K562 (cell line): Measurements from ENCODE around the gene COA5.
A peak's percentile ranks its signal among the peaks of the same experiment; 100 is the strongest.

Experiments
- ARNT ChIP-seq, 2 experiments: fragments of 450-650 bp; IDR thresholded peaks; 2 replicates each; pipeline ENCODE4 v1.6.1; 2016; ENCODE audit warnings: mild to moderate bottlenecking in 1 of 2
- BRCA1 ChIP-seq, 2 experiments: fragments of 450-650 bp in 1 of 2; sonication (generic) in 1 of 2; formaldehyde crosslinking in 1 of 2; IDR thresholded peaks; 2 replicates each; pipeline versions ENCODE4 v1.5.0 to v1.6.1; 2017 to 2020; ENCODE audit warnings: mild to moderate bottlenecking in 1 of 2, missing genetic modification reagents in 1 of 2
- CTCF ChIP-seq, 3 experiments: IDR thresholded peaks in 2 of 3; conservative IDR thresholded peaks in 1 of 3; 2 replicates each; pipeline ENCODE4 v1.5.1; 2011 to 2012; ENCODE audit warnings: low read length in 3 of 3, mild to moderate bottlenecking in 3 of 3, control low read depth in 2 of 3, improper control_type of control experiment in 1 of 3, inconsistent platforms in 1 of 3, low read depth in 1 of 3, mixed read lengths in 1 of 3, moderate library complexity in 1 of 3; ENCODE audit not compliant: insufficient read depth in 2 of 3
- EP300 ChIP-seq: IDR thresholded peaks from 2 replicates; pipeline ENCODE4 v1.6.1; 2012; ENCODE audit warnings: low read length, improper control_type of control experiment
- GTF2F1 ChIP-seq: IDR thresholded peaks from 2 replicates; pipeline ENCODE4 v1.6.1; 2011; ENCODE audit warnings: low read depth, low read length, improper control_type of control experiment
- GTF3C2 ChIP-seq: IDR thresholded peaks from 3 replicates; pipeline ENCODE4 v1.6.1; 2011; ENCODE audit warnings: borderline replicate concordance, mild to moderate bottlenecking, moderate library complexity; ENCODE audit not compliant: insufficient read length; ENCODE audit errors: extremely low read depth
- IRF2 ChIP-seq: sonication (generic); formaldehyde crosslinking; IDR thresholded peaks from 2 replicates; pipeline ENCODE4 v1.8.1; 2022; ENCODE audit warnings: mild to moderate bottlenecking, missing genetic modification reagents
- KDM1A ChIP-seq, 2 experiments: fragments of 450-650 bp; IDR thresholded peaks; 2 replicates each; pipeline ENCODE4 v1.6.1; 2016; ENCODE audit warnings: mild to moderate bottlenecking in 2 of 2
- KLF16 ChIP-seq: IDR thresholded peaks from 2 replicates; pipeline ENCODE4 v1.6.1; 2016; ENCODE audit warnings: antibody characterized with exemption
- YY1 ChIP-seq, 3 experiments: IDR thresholded peaks; 2 replicates each; pipeline ENCODE4 v1.6.1; 2011; ENCODE audit warnings: low read length in 2 of 3, mild to moderate bottlenecking in 2 of 3, moderate library complexity in 2 of 3, borderline replicate concordance in 1 of 3, control low read depth in 1 of 3, low read depth in 1 of 3; ENCODE audit not compliant: insufficient read depth in 3 of 3, insufficient replicate concordance in 2 of 3, control insufficient read depth in 1 of 3, insufficient read length in 1 of 3; ENCODE audit errors: extremely low read depth in 1 of 3
- ZNF589 ChIP-seq: fragments of 200-800 bp; sonication (Bioruptor generic); IDR thresholded peaks from 2 replicates; pipeline ENCODE4 v1.6.1; 2016; ENCODE audit warnings: low read depth, missing genetic modification characterization, missing compliant biosample characterization
- TF ChIP-seq, protein P1 (sequence below): fragments of 450-650 bp; IDR thresholded peaks from 2 replicates; pipeline ENCODE4 v1.6.1; 2016; ENCODE audit warnings: antibody characterized with exemption

GRCh38 chr2:98649135-98649991, 41.1 kb upstream of the COA5 start:
- TF ChIP-seq ARNT (IDR thresholded peaks at IDR 0.05) = no peak
- TF ChIP-seq GTF2F1 = no peak
- no peak for TF ChIP-seq BRCA1 (IDR thresholded peaks at IDR 0.05)
- TF ChIP-seq BRCA1 (CRISPR knock-in tag; IDR thresholded peaks at IDR 0.05) = no peak
- TF ChIP-seq YY1 (IDR thresholded peaks at IDR 0.05; ENCODE audit: borderline replicate concordance in 1 of 3, control insufficient read depth in 1 of 3, extremely low read depth in 1 of 3, insufficient read depth in 3 of 3, insufficient read length in 1 of 3, insufficient replicate concordance in 2 of 3, low read depth in 1 of 3, low read length in 2 of 3) = no peak
- no peak for TF ChIP-seq IRF2 (CRISPR knock-in tag)
- no peak for TF ChIP-seq EP300
- TF ChIP-seq CTCF (IDR thresholded peaks at IDR 0.05 in 2 of 3, conservative IDR thresholded peaks at IDR 0.05 in 1 of 3; ENCODE audit: insufficient read depth in 2 of 3, low read depth in 1 of 3, low read length in 3 of 3) = peak; percentile 85 to 93 (median 88)
- TF ChIP-seq GTF3C2 = no peak
- no peak for TF ChIP-seq ZNF589 (CRISPR knock-in tag)
- 0 out of 2 replicates have a peak, but pooled peaks have one; percentile 15 for TF ChIP-seq KLF16
- TF ChIP-seq KDM1A (IDR thresholded peaks at IDR 0.05) = peak in 1 of 2 experiments; percentile 45; a peak in 1 of 4 replicates
- TF ChIP-seq, protein P1, sequence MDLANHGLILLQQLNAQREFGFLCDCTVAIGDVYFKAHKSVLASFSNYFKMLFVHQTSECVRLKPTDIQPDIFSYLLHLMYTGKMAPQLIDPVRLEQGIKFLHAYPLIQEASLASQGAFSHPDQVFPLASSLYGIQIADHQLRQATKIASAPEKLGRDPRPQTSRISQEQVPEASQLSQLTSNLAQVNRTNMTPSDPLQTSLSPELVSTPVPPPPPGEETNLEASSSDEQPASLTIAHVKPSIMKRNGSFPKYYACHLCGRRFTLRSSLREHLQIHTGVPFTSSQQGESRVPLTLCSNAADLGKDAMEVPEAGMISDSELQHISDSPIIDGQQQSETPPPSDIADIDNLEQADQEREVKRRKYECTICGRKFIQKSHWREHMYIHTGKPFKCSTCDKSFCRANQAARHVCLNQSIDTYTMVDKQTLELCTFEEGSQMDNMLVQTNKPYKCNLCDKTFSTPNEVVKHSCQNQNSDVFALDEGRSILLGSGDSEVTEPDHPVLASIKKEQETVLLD = no peak
